Endothelial cell of umbilical vein (primary cell): ENCODE results near the gene CIB1. TPM values are rescaled to one million over a fixed set of nuclear protein-coding genes. Genes with fewer than 3 reads are reported as not detected.

Experiments
- BruUV-seq: library from RNA; stranded (reverse); fragments of 400-500 nt; replicated peaks from 2 replicates; lab custom pipeline; 2021; lab: Mats Ljungman, UMichigan
- CTCF ChIA-PET: fragments of 300-600, 350-600 bp; sonication (Branson Sonifier 250); formaldehyde crosslinking; loops from one replicate; lab custom pipeline; 2021; ENCODE audit warnings: antibody characterized with exemption, inconsistent platforms; lab: Charles Lee
- POLR2A ChIA-PET: fragments of 300-600, 350-600 bp; sonication (Branson Sonifier 250); formaldehyde crosslinking; loops from one replicate; lab custom pipeline; 2021; ENCODE audit warnings: antibody characterized with exemption, inconsistent platforms; lab: Charles Lee
- DNase-seq: peaks from one replicate; pipeline ENCODE4 v3.0.0-alpha.2; 2011; ENCODE audit warnings: low read depth, low spot score
- FAIRE-seq: peaks from 2 replicates; lab custom pipeline; 2011; peaks lifted over from hg19 to GRCh38; lab: Jason Lieb, UNC
- H2AFZ ChIP-seq: 2 replicates; pipeline ENCODE4 v1.6.0; 2012; ENCODE audit warnings: low read depth, low read length, control low read depth, inconsistent platforms
- H3K27ac ChIP-seq: 2 replicates; pipeline ENCODE4 v1.5.1; 2011; ENCODE audit warnings: low read depth, mild to moderate bottlenecking, control low read depth, low read length, moderate library complexity; ENCODE audit not compliant: insufficient read depth
- H3K27me3 ChIP-seq, 2 experiments: 2 replicates each; pipeline versions ENCODE4 v1.6.0 to v1.6.1; 2011; ENCODE audit warnings: low read length in 2 of 2, mixed read lengths in 1 of 2; ENCODE audit not compliant: control insufficient read depth in 2 of 2, insufficient read depth in 2 of 2
- H3K36me3 ChIP-seq, 2 experiments: 2 replicates in 1 of 2; 3 replicates in 1 of 2; pipeline ENCODE4 v1.5.1; 2011; ENCODE audit warnings: low read length in 2 of 2, mild to moderate bottlenecking in 1 of 2, moderate library complexity in 1 of 2; ENCODE audit not compliant: control insufficient read depth in 2 of 2, insufficient read depth in 2 of 2; ENCODE audit errors: extremely low read depth in 1 of 2
- H3K4me1 ChIP-seq: 3 replicates; pipeline ENCODE4 v1.5.1; 2011; ENCODE audit warnings: mild to moderate bottlenecking, low read length; ENCODE audit not compliant: control insufficient read depth, insufficient read depth; ENCODE audit errors: extremely low read depth
- H3K4me2 ChIP-seq: 2 replicates; pipeline ENCODE4 v1.6.1; 2011; ENCODE audit warnings: low read length, control low read depth, mixed read lengths; ENCODE audit not compliant: insufficient read depth
- H3K4me3 ChIP-seq, 3 experiments: fragments of 200-600 bp in 1 of 3; sonication (generic), shearing (Covaris generic) in 1 of 3; replicated peaks in 1 of 3; 2 replicates each; pipeline ENCODE4 v1.5.1; 2011 to 2016; ENCODE audit warnings: control low read depth in 3 of 3, low read length in 3 of 3, mild to moderate bottlenecking in 2 of 3, inconsistent platforms in 1 of 3, low read depth in 1 of 3, moderate library complexity in 1 of 3; ENCODE audit not compliant: insufficient read depth in 1 of 3
- H3K79me2 ChIP-seq: 2 replicates; pipeline ENCODE4 v1.6.0; 2012; ENCODE audit warnings: low read length, inconsistent platforms; ENCODE audit not compliant: control insufficient read depth, insufficient read depth
- H3K9ac ChIP-seq: replicated peaks from 2 replicates; pipeline ENCODE3; 2011; ENCODE audit warnings: low read length, control low read depth; ENCODE audit not compliant: insufficient read depth; ENCODE audit errors: extremely low read depth
- H3K9me1 ChIP-seq: replicated peaks from 3 replicates; pipeline ENCODE4 v1.6.0; 2011; ENCODE audit warnings: mild to moderate bottlenecking, low read length; ENCODE audit not compliant: control insufficient read depth, insufficient read depth; ENCODE audit errors: extremely low read depth
- H3K9me3 ChIP-seq: replicated peaks from 2 replicates; pipeline ENCODE4 v1.5.1; 2012; ENCODE audit warnings: low read length, inconsistent platforms; ENCODE audit not compliant: control insufficient read depth, insufficient read depth
- H4K20me1 ChIP-seq: replicated peaks from 2 replicates; pipeline ENCODE3; 2011; ENCODE audit warnings: mild to moderate bottlenecking, low read length; ENCODE audit not compliant: control insufficient read depth, insufficient read depth; ENCODE audit errors: extremely low read depth
- CTCF ChIP-seq, 2 donors: IDR thresholded peaks; 1 replicate in 1 of 2; 2 replicates in 1 of 2; pipeline ENCODE4 v1.5.1; 2011; ENCODE audit warnings: low read length in 2 of 2, mild to moderate bottlenecking in 2 of 2, moderate library complexity in 2 of 2, control low read depth in 1 of 2, inconsistent platforms in 1 of 2, low read depth in 1 of 2; ENCODE audit not compliant: insufficient read depth in 1 of 2; ENCODE audit errors: extremely low read depth in 1 of 2
- GATA2 ChIP-seq: IDR thresholded peaks from 2 replicates; pipeline ENCODE4 v1.7.0; 2011; ENCODE audit warnings: low read depth, mild to moderate bottlenecking, moderate library complexity, mixed read lengths, low read length; ENCODE audit not compliant: insufficient read length, insufficient read depth
- MAX ChIP-seq: IDR thresholded peaks from 2 replicates; pipeline ENCODE4 v1.6.1; 2011; ENCODE audit not compliant: insufficient read depth, insufficient read length
- MYC ChIP-seq: IDR thresholded peaks from one replicate; pipeline ENCODE4 v1.6.1; 2011; ENCODE audit warnings: mild to moderate bottlenecking, low read depth, low read length
- POLR2AphosphoS5 ChIP-seq: IDR thresholded peaks from 2 replicates; pipeline ENCODE4 v1.6.1; 2012; ENCODE audit warnings: low read depth, mild to moderate bottlenecking, control low read depth, low read length, moderate library complexity; ENCODE audit not compliant: insufficient read depth
- dilution Hi-C: fragments of 300-500 bp; cut with MboI; formaldehyde crosslinking; loops from one replicate; pipeline ENCODE4 v1.15.0; 2019; ENCODE audit warnings: low sequenced_read_pairs; ENCODE audit not compliant: extremely low pct_ligation_motif_present
- intact Hi-C: fragments of 100-400 bp; cut with micrococcal nuclease; formaldehyde crosslinking; loops from one replicate; pipeline ENCODE4 v1.10.0; 2022
- polyA plus RNA-seq, 4 experiments: library from polyadenylated mRNA; depleted of rRNA in 3 of 4; stranded (reverse) in 3 of 4; unstranded in 1 of 4; fragments of >200 nt; gene quantifications; 2 replicates each; pipeline versions ENCODE4 v1.2.1 to v1.2.3, GENCODE V29; 2011 to 2012; ENCODE audit warnings: missing spikeins in 1 of 4
- total RNA-seq: library from RNA; stranded (reverse); gene quantifications from 2 replicates; pipeline ENCODE4 v1.2.3, GENCODE V29; 2021

CIB1 gene
- total and polyA plus RNA-seq, 2 donors (not counting 3 experiments of a cell fraction or from before 2014, with no cell fraction given) = 58.3 to 105 TPM

DNA sequence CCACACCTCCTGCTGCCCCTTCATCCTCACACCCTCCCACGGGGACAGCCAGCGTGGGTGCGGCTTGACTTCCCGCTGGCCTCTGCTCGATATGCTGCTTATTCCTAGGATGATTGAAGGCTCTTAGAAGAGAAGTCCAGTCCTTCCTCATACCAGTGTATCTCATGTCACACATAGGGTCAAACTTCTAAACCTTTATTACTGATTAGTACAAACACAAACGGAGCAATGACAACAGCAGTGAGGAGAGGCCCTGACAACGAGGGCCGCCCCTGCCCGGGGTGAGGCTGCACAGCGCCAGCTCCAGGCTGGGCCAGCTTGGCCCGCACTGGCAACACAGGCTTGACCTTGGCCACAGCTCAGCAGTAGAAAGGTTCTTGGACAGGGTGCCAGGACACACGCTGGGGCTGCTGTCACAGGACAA is 3.7 kb downstream of the CIB1 start:
- DNase-seq = no peak
- Histone ChIP-seq H3K4me1 (peaks cover 18% of the 10 kb centered on the region), H3K36me3 (peaks cover 3 to 17% of the 10 kb centered on the region in 2 experiments), H3K79me2 (peaks cover 11% of the 10 kb centered on the region), H3K27me3 (no peaks in the 10 kb centered on the region), H3K4me2 (no peak overlapping the region), H3K9me1 (no peaks in the 10 kb centered on the region), H3K9me3 (no peaks in the 10 kb centered on the region), H4K20me1 (no peaks in the 10 kb centered on the region), H2AFZ (no peak overlapping the region), H3K9ac (no peak overlapping the region), H3K4me3 (no peak overlapping the region), H3K27ac (no peak overlapping the region)
- POLR2A ChIA-PET = no interaction called here
- no TSS peak for BruUV-seq
- no peak for FAIRE-seq
- CTCF ChIA-PET = interaction anchor here (1.0 to 5.2 kb wide), 3 partner anchors 9 to 15 kb away, joined by 3 to 47 read pairs (median 4); no protein-coding TSS in a partner anchor
- TF ChIP-seq GATA2 (no peak), MAX (no peak), CTCF (IDR thresholded peaks at IDR 0.05; ENCODE audit: extremely low read depth in 1 of 2, insufficient read depth in 1 of 2, low read depth in 1 of 2, low read length in 2 of 2) (no peak), MYC (no peak), POLR2AphosphoS5 (no peak)
- intact Hi-C loops = loop anchor here (5.0 kb wide), 1 partner anchor 128 kb away; the partner anchor contains the start of gene IDH2
- dilution Hi-C loops = no loop called here
